ENCODE data around the gene TK1. TPM values are rescaled to one million over a fixed set of nuclear protein-coding genes. Genes with fewer than 3 reads are reported as not detected.

TK1 gene
- total and polyA plus RNA-seq, 4 donors, result 1.1 to 3.8 (median 2.5) TPM

DNA sequence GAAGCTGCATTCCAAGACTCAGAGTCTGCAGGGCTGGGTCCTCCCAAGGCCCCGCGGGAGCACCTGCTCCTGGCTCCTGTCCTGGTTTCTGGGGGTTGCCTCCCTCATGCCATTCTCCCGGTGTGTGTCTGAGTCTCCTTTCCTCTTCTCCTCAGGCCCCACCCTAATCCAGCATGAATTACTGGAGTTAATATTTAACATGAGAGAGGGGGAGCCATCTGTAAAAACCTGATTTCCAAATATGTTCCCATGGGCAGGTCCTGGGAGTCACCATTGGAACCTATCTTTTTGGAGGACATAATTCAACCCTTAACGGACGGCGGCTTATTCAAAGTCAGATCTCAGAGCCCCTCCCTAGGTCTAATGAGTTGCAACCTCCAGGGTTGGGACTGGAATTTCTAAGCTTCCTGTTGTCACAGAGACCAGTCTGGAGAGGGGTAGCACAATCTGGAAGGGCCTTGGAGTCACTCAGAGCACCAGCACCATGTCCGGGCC, 35.3 kb downstream of the TK1 start:
- DNase-seq (no peak), ATAC-seq (ENCODE audit: low FRiP score) (no peak)
- intact Hi-C loops (cut with DNase I), result no loop called here
- Histone ChIP-seq H3K27ac (ENCODE audit: low read depth in 1 of 2, low read length in 2 of 2) (no peak overlapping the region), H3K4me1 (ENCODE audit: control insufficient read depth in 1 of 2, insufficient read depth in 2 of 2, low read length in 2 of 2) (no peaks in the 10 kb centered on the region), H3K4me3 (ENCODE audit: low read length in 2 of 2) (no peak overlapping the region), H3K27me3 (ENCODE audit: control insufficient read depth in 1 of 2, insufficient read depth in 2 of 2, low read length in 1 of 2) (no peaks in the 10 kb centered on the region), H3K9me3 (ENCODE audit: control insufficient read depth, low read length) (no peaks in the 10 kb centered on the region), H3K36me3 (ENCODE audit: control insufficient read depth in 1 of 2, insufficient read depth in 2 of 2, low read length in 1 of 2) (no peaks in the 10 kb centered on the region)
- WGBS, 2 donors, result 77 to 83% methylated on average over 7 of the region's 7 CpGs

DNA sequence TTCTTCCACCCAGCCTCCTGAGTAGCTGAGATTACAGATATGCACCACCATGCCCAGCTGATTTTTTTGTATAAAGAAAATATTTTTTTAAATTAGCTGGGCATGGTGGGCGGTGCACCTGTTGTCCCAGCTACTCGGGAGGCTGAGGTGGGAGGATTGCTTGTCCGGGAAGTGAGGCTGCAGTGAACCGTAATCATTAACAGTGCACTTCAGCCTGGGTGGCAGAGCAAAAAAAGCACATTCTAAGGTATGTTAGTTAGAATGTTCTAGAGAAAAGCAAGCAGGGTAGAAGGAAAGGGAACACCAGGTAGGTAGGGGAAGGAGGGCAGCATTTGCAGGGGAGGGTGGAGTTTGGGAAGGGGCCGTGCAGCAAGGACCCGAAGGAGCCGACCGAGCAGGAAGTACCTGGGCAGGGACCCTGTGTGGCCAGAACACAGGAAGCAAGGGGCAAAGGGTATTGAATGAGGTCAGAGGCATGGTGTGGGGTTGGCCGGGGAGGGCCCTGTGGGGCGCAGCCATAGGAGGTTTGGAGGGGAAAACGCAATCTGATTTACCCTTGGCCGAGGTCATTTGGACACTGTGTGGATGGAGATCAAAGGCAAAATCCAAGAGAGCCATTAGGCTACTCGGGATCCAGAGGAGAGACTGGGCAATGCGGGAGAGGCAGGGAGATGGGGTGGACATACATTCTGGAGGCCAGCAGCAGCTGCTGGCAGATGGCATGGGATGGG, 38.4 kb downstream of the TK1 start:
- DNase-seq (no peak), ATAC-seq (ENCODE audit: low FRiP score) (no peak)
- H3K4me1 ChIP-seq (ENCODE audit: control insufficient read depth in 1 of 2, insufficient read depth in 2 of 2, low read length in 2 of 2), result no peaks in the 10 kb centered on the region
- H3K9me3 ChIP-seq (ENCODE audit: control insufficient read depth, low read length), result no peaks in the 10 kb centered on the region
- H3K27me3 ChIP-seq (ENCODE audit: control insufficient read depth in 1 of 2, insufficient read depth in 2 of 2, low read length in 1 of 2), result no peaks in the 10 kb centered on the region
- intact Hi-C loops (cut with DNase I), result no loop called here
- no peak overlapping the region for H3K27ac ChIP-seq (ENCODE audit: low read depth in 1 of 2, low read length in 2 of 2)
- H3K4me3 ChIP-seq (ENCODE audit: low read length in 2 of 2), result no peak overlapping the region
- no peaks in the 10 kb centered on the region for H3K36me3 ChIP-seq (ENCODE audit: control insufficient read depth in 1 of 2, insufficient read depth in 2 of 2, low read length in 1 of 2)
- WGBS, 2 donors, result 83 to 88% methylated on average over 14 of the region's 14 CpGs

DNA sequence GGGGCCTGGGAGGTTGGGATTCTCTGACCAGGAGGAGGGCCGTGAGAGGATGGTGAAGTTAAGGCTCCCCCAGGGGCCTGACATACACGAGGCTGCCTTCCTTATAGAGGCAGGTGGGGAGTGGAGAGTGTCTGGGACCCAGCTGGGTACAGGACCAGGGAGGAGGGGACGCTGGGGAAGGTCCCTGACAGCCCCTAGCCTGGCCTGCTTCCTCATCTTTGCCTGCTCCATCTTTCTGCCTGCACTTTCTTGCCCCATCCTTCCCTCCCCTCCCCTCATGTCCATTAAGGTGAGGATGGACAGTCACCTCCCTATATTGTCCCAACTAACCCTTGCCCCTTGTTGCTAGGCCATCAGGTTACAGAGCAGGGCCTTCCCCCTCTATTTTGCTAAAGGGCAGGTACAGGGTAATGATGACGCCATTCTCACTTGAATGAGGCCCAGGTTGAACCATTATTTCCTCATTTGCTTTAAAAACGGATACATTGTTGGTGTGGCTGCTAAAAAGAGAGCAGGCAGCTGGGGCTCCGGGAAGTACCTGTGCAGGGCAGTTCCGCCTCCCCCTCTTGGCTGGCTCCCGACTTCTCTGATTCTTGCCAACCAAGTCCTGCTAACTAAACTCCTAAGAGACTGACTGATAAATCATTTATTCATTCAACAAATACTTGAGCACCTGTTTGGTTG, 39.4 kb downstream of the TK1 start:
- no peak overlapping the region for H3K27ac ChIP-seq (ENCODE audit: low read depth in 1 of 2, low read length in 2 of 2)
- no peak for DNase-seq
- WGBS, 2 donors, result 84 to 86% methylated on average over 8 of the region's 8 CpGs

DNA sequence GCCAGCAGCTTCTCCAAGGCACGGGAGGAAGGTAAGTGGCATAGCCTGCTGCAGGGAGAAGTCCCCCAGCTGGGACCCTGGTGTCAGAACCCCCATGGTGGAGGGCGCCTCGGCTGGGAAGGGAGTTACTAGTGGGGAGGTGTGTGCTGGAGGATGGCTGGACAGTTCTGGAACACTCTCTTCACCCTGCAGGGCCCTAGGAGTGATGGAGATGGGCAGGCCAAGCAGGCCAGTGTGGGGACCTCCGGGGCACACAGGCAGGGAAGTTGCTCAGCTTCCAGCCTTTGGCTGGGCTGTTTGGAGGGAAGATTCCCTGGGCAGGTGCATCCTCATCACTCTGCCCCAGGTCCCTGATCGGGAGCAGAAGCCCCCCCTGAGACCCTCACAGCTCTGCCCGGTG, 40.0 kb downstream of the TK1 start:
- intact Hi-C loops (cut with DNase I), result no loop called here
- Histone ChIP-seq H3K36me3 (ENCODE audit: control insufficient read depth in 1 of 2, insufficient read depth in 2 of 2, low read length in 1 of 2) (no peaks in the 10 kb centered on the region), H3K9me3 (ENCODE audit: control insufficient read depth, low read length) (no peaks in the 10 kb centered on the region), H3K4me1 (ENCODE audit: control insufficient read depth in 1 of 2, insufficient read depth in 2 of 2, low read length in 2 of 2) (no peaks in the 10 kb centered on the region), H3K27me3 (ENCODE audit: control insufficient read depth in 1 of 2, insufficient read depth in 2 of 2, low read length in 1 of 2) (no peaks in the 10 kb centered on the region), H3K4me3 (ENCODE audit: low read length in 2 of 2) (no peak overlapping the region), H3K27ac (ENCODE audit: low read depth in 1 of 2, low read length in 2 of 2) (no peak overlapping the region)
- ATAC-seq (ENCODE audit: low FRiP score) (no peak), DNase-seq (no peak)
- 90 to 92% methylated on average over 5 to 6 of the region's 6 CpGs for whole genome bisulfite sequencing, 2 donors

More for the DNA sequence above, 39.4 kb downstream of the TK1 start:
- Histone ChIP-seq H3K4me3 (ENCODE audit: low read length in 2 of 2) (no peak overlapping the region), H3K4me1 (ENCODE audit: control insufficient read depth in 1 of 2, insufficient read depth in 2 of 2, low read length in 2 of 2) (no peaks in the 10 kb centered on the region), H3K27me3 (ENCODE audit: control insufficient read depth in 1 of 2, insufficient read depth in 2 of 2, low read length in 1 of 2) (no peaks in the 10 kb centered on the region), H3K36me3 (ENCODE audit: control insufficient read depth in 1 of 2, insufficient read depth in 2 of 2, low read length in 1 of 2) (no peaks in the 10 kb centered on the region), H3K9me3 (ENCODE audit: control insufficient read depth, low read length) (no peaks in the 10 kb centered on the region)
- intact Hi-C loops (cut with DNase I), result no loop called here
- ATAC-seq (ENCODE audit: low FRiP score), result no peak

DNA sequence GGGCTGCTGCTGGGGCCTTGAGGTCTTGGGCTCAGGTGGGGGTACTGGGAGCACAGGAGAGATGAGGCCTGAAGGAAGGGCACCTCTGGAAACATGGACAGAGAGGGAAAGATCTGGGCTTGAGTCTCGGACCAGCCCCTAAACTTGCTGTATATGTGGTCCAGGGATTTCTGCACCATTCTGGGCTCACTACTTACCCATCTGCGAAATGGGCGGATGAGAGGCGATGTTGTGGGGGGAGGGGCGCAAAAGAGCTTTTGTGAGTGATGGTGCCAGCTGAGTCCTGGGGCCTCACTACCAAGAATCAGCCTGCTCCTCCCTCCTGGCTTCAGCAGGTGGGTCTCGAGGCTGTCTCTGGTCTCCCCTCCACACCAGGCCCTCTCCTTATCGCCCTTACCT, 40.4 kb downstream of the TK1 start:
- H3K36me3 ChIP-seq (ENCODE audit: control insufficient read depth in 1 of 2, insufficient read depth in 2 of 2, low read length in 1 of 2), result no peaks in the 10 kb centered on the region
- H3K4me1 ChIP-seq (ENCODE audit: control insufficient read depth in 1 of 2, insufficient read depth in 2 of 2, low read length in 2 of 2), result no peaks in the 10 kb centered on the region
- H3K4me3 ChIP-seq (ENCODE audit: low read length in 2 of 2), result no peak overlapping the region
- no peak overlapping the region for H3K27ac ChIP-seq (ENCODE audit: low read depth in 1 of 2, low read length in 2 of 2)
- intact Hi-C loops (cut with DNase I), result no loop called here
- DNase-seq, result no peak
- H3K9me3 ChIP-seq (ENCODE audit: control insufficient read depth, low read length), result no peaks in the 10 kb centered on the region
- ATAC-seq (ENCODE audit: low FRiP score), result no peak
- H3K27me3 ChIP-seq (ENCODE audit: control insufficient read depth in 1 of 2, insufficient read depth in 2 of 2, low read length in 1 of 2), result no peaks in the 10 kb centered on the region
- WGBS, 2 donors, result 95 to 98% methylated on average over 7 of the region's 7 CpGs

DNA sequence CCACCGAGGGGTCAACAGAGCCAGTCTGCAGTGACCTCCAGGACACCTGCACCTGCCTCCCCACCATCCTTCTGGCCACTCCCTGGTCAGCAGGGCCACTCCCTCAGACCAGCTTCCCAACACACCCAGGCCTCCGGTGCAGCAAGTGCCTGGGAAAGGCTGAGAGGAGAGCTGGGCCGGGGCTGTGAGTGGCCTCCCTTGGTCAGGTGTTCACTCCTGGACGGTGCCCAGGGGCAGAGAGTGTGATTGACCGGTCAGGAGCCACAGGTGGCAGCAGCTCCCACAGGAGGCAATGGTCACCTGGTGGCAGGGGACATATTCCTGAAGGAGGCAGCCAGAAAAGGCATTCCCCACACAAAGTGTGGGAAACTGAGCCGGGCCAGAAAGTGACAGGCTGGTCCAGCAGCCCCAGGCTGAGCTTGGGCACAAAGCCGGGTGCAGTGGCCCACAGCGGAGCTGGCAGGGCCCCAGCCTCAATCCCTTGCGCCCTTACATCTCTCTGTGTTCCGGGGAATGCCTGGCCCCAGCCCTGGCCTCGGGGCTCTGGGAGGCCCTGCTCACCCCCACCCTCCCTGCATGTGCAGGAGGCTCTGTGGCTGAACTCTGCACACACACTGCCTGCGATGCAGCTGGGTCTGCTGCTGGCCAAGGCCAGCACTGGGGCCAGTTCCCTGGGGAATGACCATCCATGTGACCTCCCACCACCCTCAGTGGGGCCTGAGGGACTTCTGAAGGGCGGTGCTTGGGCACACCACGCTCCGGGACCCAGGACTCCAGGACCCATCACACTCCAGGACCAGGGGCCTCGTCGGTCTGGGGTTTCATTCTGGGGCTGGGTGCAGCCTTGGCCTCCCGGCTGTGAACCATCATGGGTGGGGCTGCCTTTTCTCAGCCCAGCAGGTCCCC, 41.9 kb downstream of the TK1 start:
- 60 to 65% methylated on average over 18 of the region's 18 CpGs for WGBS, 2 donors
- H3K4me3 ChIP-seq (ENCODE audit: low read length in 2 of 2), result no peak overlapping the region
- H3K4me1 ChIP-seq (ENCODE audit: control insufficient read depth in 1 of 2, insufficient read depth in 2 of 2, low read length in 2 of 2), result no peaks in the 10 kb centered on the region
- no peak overlapping the region for H3K27ac ChIP-seq (ENCODE audit: low read depth in 1 of 2, low read length in 2 of 2)
- H3K36me3 ChIP-seq (ENCODE audit: control insufficient read depth in 1 of 2, insufficient read depth in 2 of 2, low read length in 1 of 2), result no peaks in the 10 kb centered on the region
- intact Hi-C loops (cut with DNase I), result no loop called here
- H3K27me3 ChIP-seq (ENCODE audit: control insufficient read depth in 1 of 2, insufficient read depth in 2 of 2, low read length in 1 of 2), result no peaks in the 10 kb centered on the region
- DNase-seq (peak in 1 of 2 donors; percentile 53), ATAC-seq (ENCODE audit: low FRiP score) (peak; percentile 30)
- no peaks in the 10 kb centered on the region for H3K9me3 ChIP-seq (ENCODE audit: control insufficient read depth, low read length)

DNA sequence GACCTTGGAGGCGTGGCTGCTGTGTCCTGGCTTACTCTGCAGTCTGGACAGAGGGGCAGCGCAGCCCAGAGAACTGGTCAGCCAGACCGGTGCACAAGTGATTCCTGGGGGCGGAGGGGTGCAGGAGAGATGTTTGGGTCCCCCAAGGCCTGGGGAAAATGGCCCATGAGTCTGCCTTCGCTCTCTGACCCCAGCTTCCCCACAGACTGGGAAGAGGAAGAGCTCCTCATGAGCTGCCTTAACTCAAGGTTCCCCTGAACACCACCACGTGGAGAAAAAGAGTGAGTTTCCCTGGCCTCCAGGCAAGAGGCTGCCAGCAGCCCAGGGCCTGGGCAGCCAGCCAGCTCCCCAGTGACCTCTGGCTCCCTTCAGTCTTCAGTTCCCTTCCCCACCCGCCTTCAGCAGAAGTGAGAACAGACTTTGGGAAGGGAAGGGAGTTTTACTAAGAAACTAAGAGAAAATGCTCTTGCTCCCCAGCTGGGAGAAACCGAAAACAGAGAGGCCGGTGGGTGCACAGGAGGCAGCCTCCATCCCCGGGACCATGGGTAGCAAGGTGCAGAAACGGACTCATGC, 42.6 kb downstream of the TK1 start:
- no peak overlapping the region for H3K4me3 ChIP-seq (ENCODE audit: low read length in 2 of 2)
- WGBS, 2 donors, result 56 to 58% methylated on average over 11 of the region's 11 CpGs
- H3K36me3 ChIP-seq (ENCODE audit: control insufficient read depth in 1 of 2, insufficient read depth in 2 of 2, low read length in 1 of 2), result no peaks in the 10 kb centered on the region
- no peak overlapping the region for H3K27ac ChIP-seq (ENCODE audit: low read depth in 1 of 2, low read length in 2 of 2)
- H3K9me3 ChIP-seq (ENCODE audit: control insufficient read depth, low read length), result no peaks in the 10 kb centered on the region
- DNase-seq (peak; percentile 92), ATAC-seq (ENCODE audit: low FRiP score) (peak; percentile 77)
- intact Hi-C loops (cut with DNase I), result no loop called here
- H3K27me3 ChIP-seq (ENCODE audit: control insufficient read depth in 1 of 2, insufficient read depth in 2 of 2, low read length in 1 of 2), result no peaks in the 10 kb centered on the region
- H3K4me1 ChIP-seq (ENCODE audit: control insufficient read depth in 1 of 2, insufficient read depth in 2 of 2, low read length in 2 of 2), result no peaks in the 10 kb centered on the region

Data from aorta (tissue), 5 donors.